ENCODE measurements around the gene PBX3. TPM values are rescaled to one million over a fixed set of nuclear protein-coding genes. Genes with fewer than 3 reads are reported as not detected.

PBX3 gene
- total and polyA plus RNA-seq, 9 donors, result 52.6 to 199 (median 119) TPM

DNA sequence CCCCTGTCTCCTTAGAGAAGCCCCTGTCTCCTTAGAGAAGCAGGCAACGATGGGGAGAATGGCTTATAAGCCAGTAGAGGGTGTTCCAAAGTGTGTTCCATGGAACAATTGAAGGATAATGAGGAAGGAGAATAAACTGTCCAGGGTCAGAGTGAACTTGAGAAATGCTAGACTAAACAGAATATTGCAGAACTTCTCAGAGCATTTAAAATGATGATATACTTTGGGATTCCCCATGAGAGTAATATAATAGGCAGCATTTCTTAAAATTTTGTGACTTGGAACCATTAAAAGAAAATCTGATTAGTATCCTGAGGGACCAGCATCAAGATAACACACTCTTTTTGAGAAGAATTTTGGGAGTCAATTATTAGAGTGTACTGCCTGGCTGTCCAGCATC is 116.8 kb downstream of the PBX3 start:
- 74 to 79% (median 76%) methylated on average over 1 of the region's 1 CpG for WGBS, 3 donors
- no peak overlapping the region for H3K4me3 ChIP-seq
- peaks cover 7% of the 10 kb centered on the region for H3K4me1 ChIP-seq (ENCODE audit: insufficient read depth)
- H3K27me3 ChIP-seq, result no peaks in the 10 kb centered on the region
- no peaks in the 10 kb centered on the region for H3K9me3 ChIP-seq
- no peak for DNase-seq
- intact Hi-C loops (cut with DNase I), result no loop called here
- H3K36me3 ChIP-seq, result no peaks in the 10 kb centered on the region
- H3K27ac ChIP-seq, result no peak overlapping the region
- TF ChIP-seq POLR2A (IDR thresholded peaks at IDR 0.05), result no peak

DNA sequence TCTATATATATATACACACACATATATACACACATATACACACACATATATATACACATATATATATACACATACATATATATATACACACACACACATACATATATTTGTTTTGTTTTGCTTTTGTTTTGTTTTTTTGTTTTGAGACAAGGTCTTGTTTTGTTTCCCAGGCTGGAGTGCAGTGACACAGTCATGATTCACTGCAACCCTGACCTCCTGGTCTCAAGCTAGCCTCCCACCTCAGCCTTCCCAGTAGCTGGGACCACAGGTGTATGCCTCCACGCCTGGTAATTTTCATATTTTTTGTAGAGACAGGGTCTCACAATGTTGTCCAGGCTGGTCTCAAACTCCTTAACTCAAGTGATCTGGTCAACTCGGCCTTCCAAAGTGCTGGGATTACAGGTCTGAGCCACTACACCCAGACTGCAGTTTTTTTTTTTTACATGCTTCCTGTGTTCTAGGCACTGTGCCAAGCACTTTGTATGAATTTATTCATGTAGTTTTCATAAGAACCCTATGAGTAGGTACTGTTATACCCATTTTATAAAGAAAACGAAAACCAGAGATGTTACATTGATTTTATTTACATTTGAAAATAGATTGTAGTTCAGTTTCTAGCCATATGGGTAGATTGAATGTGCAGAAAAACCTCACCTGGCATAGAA is 120.7 kb downstream of the PBX3 start:
- Histone ChIP-seq H3K36me3 (no peaks in the 10 kb centered on the region), H3K4me3 (no peak overlapping the region), H3K4me1 (ENCODE audit: insufficient read depth) (peaks cover 4% of the 10 kb centered on the region), H3K27ac (no peak overlapping the region), H3K9me3 (no peaks in the 10 kb centered on the region), H3K27me3 (no peaks in the 10 kb centered on the region)
- no peak for DNase-seq
- intact Hi-C loops (cut with DNase I), result no loop called here
- WGBS, 3 donors, result 65 to 72% (median 68%) methylated on average over 3 of the region's 3 CpGs
- TF ChIP-seq POLR2A (IDR thresholded peaks at IDR 0.05) (no peak), EP300 (IDR thresholded peaks at IDR 0.05) (no peak)
- TF ChIP-seq, protein P1, sequence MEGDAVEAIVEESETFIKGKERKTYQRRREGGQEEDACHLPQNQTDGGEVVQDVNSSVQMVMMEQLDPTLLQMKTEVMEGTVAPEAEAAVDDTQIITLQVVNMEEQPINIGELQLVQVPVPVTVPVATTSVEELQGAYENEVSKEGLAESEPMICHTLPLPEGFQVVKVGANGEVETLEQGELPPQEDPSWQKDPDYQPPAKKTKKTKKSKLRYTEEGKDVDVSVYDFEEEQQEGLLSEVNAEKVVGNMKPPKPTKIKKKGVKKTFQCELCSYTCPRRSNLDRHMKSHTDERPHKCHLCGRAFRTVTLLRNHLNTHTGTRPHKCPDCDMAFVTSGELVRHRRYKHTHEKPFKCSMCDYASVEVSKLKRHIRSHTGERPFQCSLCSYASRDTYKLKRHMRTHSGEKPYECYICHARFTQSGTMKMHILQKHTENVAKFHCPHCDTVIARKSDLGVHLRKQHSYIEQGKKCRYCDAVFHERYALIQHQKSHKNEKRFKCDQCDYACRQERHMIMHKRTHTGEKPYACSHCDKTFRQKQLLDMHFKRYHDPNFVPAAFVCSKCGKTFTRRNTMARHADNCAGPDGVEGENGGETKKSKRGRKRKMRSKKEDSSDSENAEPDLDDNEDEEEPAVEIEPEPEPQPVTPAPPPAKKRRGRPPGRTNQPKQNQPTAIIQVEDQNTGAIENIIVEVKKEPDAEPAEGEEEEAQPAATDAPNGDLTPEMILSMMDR (IDR thresholded peaks at IDR 0.05), result no peak

DNA sequence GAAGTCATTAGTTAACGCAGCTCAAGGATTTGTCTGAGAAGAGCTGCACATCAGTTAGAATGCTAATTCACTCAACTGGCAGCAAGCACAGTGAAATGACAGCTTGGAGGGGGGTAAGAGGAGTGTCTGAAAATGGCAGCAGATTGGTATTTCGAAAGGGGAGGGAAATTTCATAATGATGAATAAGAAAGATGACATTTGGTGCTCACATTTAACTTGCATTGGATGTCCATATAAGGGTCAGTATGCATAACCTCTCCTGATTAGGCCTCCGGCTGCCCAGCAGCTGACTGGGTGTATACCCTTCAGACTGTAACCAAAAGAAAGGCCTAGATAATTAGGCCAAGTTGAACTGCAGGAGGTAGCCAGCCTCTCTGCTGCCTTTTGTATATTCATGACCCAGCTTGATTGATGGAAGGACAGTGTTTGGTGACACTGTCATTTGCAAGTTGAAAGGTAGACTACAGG is 131.0 kb downstream of the PBX3 start:
- DNase-seq, result no peak
- H3K27me3 ChIP-seq, result no peaks in the 10 kb centered on the region
- no peak overlapping the region for H3K27ac ChIP-seq
- intact Hi-C loops (cut with DNase I), result no loop called here
- H3K4me3 ChIP-seq, result no peak overlapping the region
- TF ChIP-seq, protein P1 (IDR thresholded peaks at IDR 0.05), result no peak
- TF ChIP-seq EP300 (IDR thresholded peaks at IDR 0.05), result no peak
- TF ChIP-seq POLR2A (IDR thresholded peaks at IDR 0.05), result no peak
- WGBS, 3 donors, result 71 to 80% (median 75%) methylated on average over 3 of the region's 3 CpGs
- H3K36me3 ChIP-seq, result no peaks in the 10 kb centered on the region
- H3K4me1 ChIP-seq (ENCODE audit: insufficient read depth), result no peaks in the 10 kb centered on the region
- no peaks in the 10 kb centered on the region for H3K9me3 ChIP-seq

GRCh38 chr9:125881042-125881441 is 133.9 kb downstream of the PBX3 start:
- no peak overlapping the region for H3K4me3 ChIP-seq
- H3K27ac ChIP-seq, result no peak overlapping the region
- H3K9me3 ChIP-seq, result no peaks in the 10 kb centered on the region
- TF ChIP-seq, protein P1 (IDR thresholded peaks at IDR 0.05), result no peak
- no peak for TF ChIP-seq EP300 (IDR thresholded peaks at IDR 0.05)
- no peak for TF ChIP-seq POLR2A (IDR thresholded peaks at IDR 0.05)
- no peaks in the 10 kb centered on the region for H3K27me3 ChIP-seq
- intact Hi-C loops (cut with DNase I), result no loop called here
- H3K36me3 ChIP-seq, result no peaks in the 10 kb centered on the region
- peaks cover 5% of the 10 kb centered on the region for H3K4me1 ChIP-seq (ENCODE audit: insufficient read depth)
- no peak for DNase-seq

DNA sequence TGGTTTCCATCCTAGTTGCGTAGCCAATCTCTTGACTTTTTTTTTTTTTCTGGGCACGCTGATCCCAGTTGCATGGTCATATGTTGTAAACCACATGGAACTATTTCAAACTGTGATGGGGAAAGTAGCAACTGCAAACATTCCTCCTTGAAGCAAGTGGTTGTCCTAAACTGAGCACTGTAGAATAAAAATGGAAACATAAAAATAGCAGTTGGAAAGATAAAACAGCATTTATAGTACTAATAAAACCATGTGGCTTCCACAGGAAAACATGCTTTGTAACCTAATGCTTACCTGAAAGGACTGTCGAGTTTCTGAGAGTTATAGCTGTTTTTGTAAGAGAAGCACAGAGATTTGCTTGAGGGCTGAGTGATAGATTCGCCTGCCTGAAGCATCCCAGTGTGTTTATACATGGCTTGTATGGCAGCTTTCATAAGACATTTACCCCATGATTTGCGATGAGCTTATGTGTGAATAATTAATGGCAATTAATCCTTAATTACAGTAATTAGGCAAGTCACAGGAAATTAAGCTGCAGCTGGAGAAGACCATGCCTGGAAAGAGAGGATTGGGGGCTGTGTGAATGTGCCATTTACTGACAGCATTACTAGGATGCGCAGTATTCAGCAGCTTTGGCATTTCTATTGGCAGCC is 136.5 kb downstream of the PBX3 start:
- WGBS, 3 donors, result 68 to 79% (median 69%) methylated on average over 6 of the region's 6 CpGs
- DNase-seq, result no peak
- Histone ChIP-seq H3K4me3 (no peak overlapping the region), H3K36me3 (no peaks in the 10 kb centered on the region), H3K27me3 (no peaks in the 10 kb centered on the region), H3K9me3 (no peaks in the 10 kb centered on the region), H3K4me1 (ENCODE audit: insufficient read depth) (peaks cover 5% of the 10 kb centered on the region), H3K27ac (peak overlapping the region in 1 of 2 donors; percentile 22)
- TF ChIP-seq EP300 (IDR thresholded peaks at IDR 0.05), result no peak
- TF ChIP-seq, protein P1 (IDR thresholded peaks at IDR 0.05), result no peak
- no peak for TF ChIP-seq POLR2A (IDR thresholded peaks at IDR 0.05)
- intact Hi-C loops (cut with DNase I), result no loop called here

Data from ovary (tissue), 9 donors.